Sigmoid colon (tissue), 4 donors: Measurements from ENCODE around the gene SACM1L.
"Not testable (repeated sequence)": the region's sequence is repeated elsewhere in the genome, so short reads cannot be mapped to it uniquely, and the experiment has no call there.

Source experiments
- CTCF ChIP-seq, 4 experiments: fragments of 450-650 bp in 3 of 4; fragments of 200-600 bp in 1 of 4; IDR thresholded peaks; one replicate each; pipeline ENCODE4 v1.5.1; 2016 to 2019; ENCODE audit warnings: antibody characterized with exemption in 4 of 4, mild to moderate bottlenecking in 3 of 4, moderate library complexity in 2 of 4
- EP300 ChIP-seq, 4 donors: sonication (generic); formaldehyde crosslinking; IDR thresholded peaks; one replicate each; pipeline ENCODE4 v1.6.1; 2017; ENCODE audit warnings: antibody characterized with exemption in 4 of 4
- POLR2A ChIP-seq, 2 donors: fragments of 450-650 bp; IDR thresholded peaks; one replicate each; pipeline ENCODE4 v1.6.1; 2016; ENCODE audit warnings: antibody characterized with exemption in 2 of 2, mild to moderate bottlenecking in 2 of 2, moderate library complexity in 2 of 2
- POLR2AphosphoS5 ChIP-seq, 4 donors: sonication (generic); formaldehyde crosslinking; IDR thresholded peaks; one replicate each; pipeline ENCODE4 v1.6.1; 2017; ENCODE audit warnings: antibody characterized with exemption in 4 of 4

GRCh38 chr3:45757141-45757540, 67.9 kb downstream of the SACM1L start:
- not testable (repeated sequence) for TF ChIP-seq CTCF, EP300, POLR2A, POLR2AphosphoS5 (IDR thresholded peaks at IDR 0.05)
